ENCODE results near the gene CUX1.

GRCh38 chr7:101814081-101814990 is 3.1 kb upstream of the CUX1 start:
- TF ChIP-seq, protein P1, sequence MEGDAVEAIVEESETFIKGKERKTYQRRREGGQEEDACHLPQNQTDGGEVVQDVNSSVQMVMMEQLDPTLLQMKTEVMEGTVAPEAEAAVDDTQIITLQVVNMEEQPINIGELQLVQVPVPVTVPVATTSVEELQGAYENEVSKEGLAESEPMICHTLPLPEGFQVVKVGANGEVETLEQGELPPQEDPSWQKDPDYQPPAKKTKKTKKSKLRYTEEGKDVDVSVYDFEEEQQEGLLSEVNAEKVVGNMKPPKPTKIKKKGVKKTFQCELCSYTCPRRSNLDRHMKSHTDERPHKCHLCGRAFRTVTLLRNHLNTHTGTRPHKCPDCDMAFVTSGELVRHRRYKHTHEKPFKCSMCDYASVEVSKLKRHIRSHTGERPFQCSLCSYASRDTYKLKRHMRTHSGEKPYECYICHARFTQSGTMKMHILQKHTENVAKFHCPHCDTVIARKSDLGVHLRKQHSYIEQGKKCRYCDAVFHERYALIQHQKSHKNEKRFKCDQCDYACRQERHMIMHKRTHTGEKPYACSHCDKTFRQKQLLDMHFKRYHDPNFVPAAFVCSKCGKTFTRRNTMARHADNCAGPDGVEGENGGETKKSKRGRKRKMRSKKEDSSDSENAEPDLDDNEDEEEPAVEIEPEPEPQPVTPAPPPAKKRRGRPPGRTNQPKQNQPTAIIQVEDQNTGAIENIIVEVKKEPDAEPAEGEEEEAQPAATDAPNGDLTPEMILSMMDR (IDR thresholded peaks at IDR 0.05): peak in 1 of 3 donors; percentile 51
- TF ChIP-seq POLR2AphosphoS5 (IDR thresholded peaks at IDR 0.05): no peak

Data from breast epithelium (tissue), 3 donors.